HCT116 (cell line): ENCODE data around the gene ACER3. TPM values are rescaled to one million over a fixed set of nuclear protein-coding genes. Genes with fewer than 3 reads are reported as not detected.

ENCODE experiments used
- ATAC-seq: fragments of 200-7000 bp; cut with Tn5 transposase; 2 replicates; pipeline ENCODE4 v1.9.1; 2020; ENCODE audit warnings: mild to moderate bottlenecking, moderate library complexity
- BruUV-seq: library from RNA; stranded (reverse); fragments of 400-500 nt; replicated peaks from 2 replicates; lab custom pipeline; 2021; lab: Mats Ljungman, UMichigan
- CTCF ChIA-PET: fragments of 300-600 bp; sonication (Branson Sonifier 250); formaldehyde crosslinking; loops from one replicate; lab custom pipeline; 2021; ENCODE audit warnings: antibody characterized with exemption; lab: Charles Lee
- POLR2A ChIA-PET: fragments of 300-600, 350-600 bp; sonication (Branson Sonifier 250); formaldehyde crosslinking; loops from one replicate; lab custom pipeline; 2021; ENCODE audit warnings: antibody characterized with exemption; lab: Charles Lee
- RAD21 ChIA-PET, 2 experiments: fragments of 300-600 bp; sonication (Branson Sonifier 250); formaldehyde crosslinking; loops; one replicate each; lab custom pipeline; 2023; ENCODE audit warnings: low total read pairs in 2 of 2; ENCODE audit not compliant: uncharacterized antibody in 2 of 2, unreplicated experiment in 2 of 2, low non-redundant PET in 1 of 2; lab: Charles Lee
- DNase-seq: peaks from one replicate; pipeline ENCODE4 v3.0.0-alpha.2; 2010; ENCODE audit warnings: low read depth, low spot score
- H2AFZ ChIP-seq: fragments of 200-600 bp; shearing (Covaris generic), sonication (generic); 2 replicates; pipeline ENCODE4 v1.6.1; 2017; ENCODE audit warnings: low read depth, mixed run types, mixed read lengths, antibody characterized with exemption, low read length; ENCODE audit not compliant: poor library complexity, severe bottlenecking
- H3K27ac ChIP-seq: 2 replicates; pipeline ENCODE4 v1.5.1; 2012; ENCODE audit warnings: low read depth, low read length
- H3K27me3 ChIP-seq: fragments of 200-600 bp; sonication (generic); 2 replicates; pipeline ENCODE4 v1.6.1; 2016; ENCODE audit warnings: mixed run types, low read length, mixed read lengths; ENCODE audit not compliant: insufficient read depth
- H3K36me3 ChIP-seq, 2 experiments: fragments of 200-500 bp in 1 of 2; fragments of 200-600 bp in 1 of 2; sonication (Bioruptor generic) in 1 of 2; sonication (generic) in 1 of 2; 2 replicates each; pipeline versions ENCODE4 v1.5.1 to v1.6.1; 2014 to 2016; ENCODE audit warnings: low read length in 2 of 2, inconsistent platforms in 1 of 2, mixed read lengths in 1 of 2, mixed run types in 1 of 2; ENCODE audit not compliant: insufficient read depth in 2 of 2, control insufficient read depth in 1 of 2
- H3K4me1 ChIP-seq, 2 experiments: fragments of 200-600 bp in 1 of 2; sonication (generic) in 1 of 2; 2 replicates each; pipeline versions ENCODE4 v1.5.1 to v1.6.1; 2012 to 2017; ENCODE audit warnings: low read length in 2 of 2, inconsistent platforms in 1 of 2, mild to moderate bottlenecking in 1 of 2, mixed read lengths in 1 of 2, mixed run types in 1 of 2, moderate library complexity in 1 of 2; ENCODE audit not compliant: insufficient read depth in 2 of 2, control insufficient read depth in 1 of 2
- H3K4me2 ChIP-seq: fragments of 200-600 bp; sonication (generic); 2 replicates; pipeline ENCODE4 v1.6.1; 2017; ENCODE audit warnings: mixed run types, low read length, mixed read lengths
- H3K4me3 ChIP-seq, 2 experiments: fragments of 200-600 bp in 1 of 2; sonication (generic) in 1 of 2; replicated peaks in 1 of 2; 2 replicates each; pipeline ENCODE4 v1.5.1; 2011 to 2016; ENCODE audit warnings: low read length in 2 of 2, control low read depth in 1 of 2, low read depth in 1 of 2, mild to moderate bottlenecking in 1 of 2, mixed read lengths in 1 of 2, mixed run types in 1 of 2
- H3K79me2 ChIP-seq: fragments of 200-600 bp; sonication (generic); 2 replicates; pipeline ENCODE4 v1.6.1; 2017; ENCODE audit warnings: mild to moderate bottlenecking, mixed run types, low read length, moderate library complexity, mixed read lengths; ENCODE audit not compliant: insufficient read depth
- H3K9ac ChIP-seq: fragments of 200-600 bp; sonication (generic); 2 replicates; pipeline ENCODE4 v1.6.1; 2016; ENCODE audit warnings: low read length, mixed read lengths
- H3K9me2 ChIP-seq: fragments of 200-600 bp; sonication (generic), shearing (Covaris generic); 2 replicates; pipeline ENCODE4 v1.6.1; 2017; ENCODE audit warnings: mixed run types, mild to moderate bottlenecking, moderate library complexity; ENCODE audit not compliant: insufficient read depth
- H3K9me3 ChIP-seq, 2 experiments: fragments of 200-500 bp in 1 of 2; fragments of 200-600 bp in 1 of 2; sonication (Bioruptor generic) in 1 of 2; sonication (generic) in 1 of 2; 2 replicates each; pipeline ENCODE4 v1.6.1; 2014 to 2017; ENCODE audit warnings: low read length in 2 of 2, mixed read lengths in 2 of 2, inconsistent platforms in 1 of 2, low read depth in 1 of 2, mild to moderate bottlenecking in 1 of 2, mixed run types in 1 of 2, moderate library complexity in 1 of 2; ENCODE audit not compliant: control insufficient read depth in 1 of 2, insufficient read depth in 1 of 2
- H4K20me1 ChIP-seq: fragments of 200-600 bp; sonication (generic), shearing (Covaris generic); 2 replicates; pipeline ENCODE4 v1.6.1; 2017; ENCODE audit warnings: mixed run types, mild to moderate bottlenecking, moderate library complexity; ENCODE audit not compliant: insufficient read depth
- CBX3 ChIP-seq: IDR thresholded peaks from 2 replicates; pipeline ENCODE4 v1.6.1; 2012; ENCODE audit warnings: low read depth
- EGR1 ChIP-seq: IDR thresholded peaks from 2 replicates; pipeline ENCODE4 v1.6.1; 2012; ENCODE audit warnings: low read depth
- ELF1 ChIP-seq: IDR thresholded peaks from 2 replicates; pipeline ENCODE4 v1.6.1; 2012; ENCODE audit warnings: low read depth, borderline replicate concordance
- EZH2 ChIP-seq: fragments of 200-600 bp; sonication (generic); IDR thresholded peaks from 2 replicates; pipeline ENCODE4 v1.6.1; 2017; ENCODE audit warnings: antibody characterized with exemption, mixed run types
- EZH2phosphoT487 ChIP-seq: fragments of 200-600 bp; IDR thresholded peaks from 2 replicates; pipeline ENCODE4 v1.6.1; 2018; ENCODE audit warnings: antibody characterized with exemption, borderline replicate concordance
- FOSL1 ChIP-seq: IDR thresholded peaks from 2 replicates; pipeline ENCODE4 v1.6.1; 2012; ENCODE audit warnings: low read depth
- JUND ChIP-seq: IDR thresholded peaks from 2 replicates; pipeline ENCODE4 v1.6.1; 2012
- POLR2A ChIP-seq: IDR thresholded peaks from 2 replicates; pipeline ENCODE4 v1.7.0; 2011; ENCODE audit warnings: borderline replicate concordance; ENCODE audit not compliant: insufficient read depth, insufficient read length; ENCODE audit errors: extremely low read depth
- POLR2AphosphoS5 ChIP-seq: IDR thresholded peaks from 2 replicates; pipeline ENCODE4 v1.6.1; 2011; ENCODE audit warnings: mild to moderate bottlenecking, low read depth, low read length, moderate library complexity
- SP1 ChIP-seq: IDR thresholded peaks from 2 replicates; pipeline ENCODE4 v1.6.1; 2012; ENCODE audit warnings: low read depth
- SRF ChIP-seq: IDR thresholded peaks from 2 replicates; pipeline ENCODE4 v1.6.1; 2012; ENCODE audit warnings: low read depth
- TCF7L2 ChIP-seq: IDR thresholded peaks from 2 replicates; pipeline ENCODE4 v1.7.0; 2011; ENCODE audit warnings: borderline replicate concordance, inconsistent platforms; ENCODE audit not compliant: insufficient read depth, insufficient read length; ENCODE audit errors: extremely low read depth
- ZBTB33 ChIP-seq: IDR thresholded peaks from 2 replicates; pipeline ENCODE4 v1.6.1; 2011; ENCODE audit warnings: mild to moderate bottlenecking, low read length, moderate library complexity; ENCODE audit not compliant: insufficient replicate concordance; ENCODE audit errors: extremely low read depth
- ZFX ChIP-seq: fragments of 450-650 bp; IDR thresholded peaks from 2 replicates; pipeline ENCODE4 v1.6.1; 2017
- ZNF274 ChIP-seq: fragments of 200-500 bp; sonication (Bioruptor generic); IDR thresholded peaks from 2 replicates; pipeline ENCODE4 v1.6.1; 2014; ENCODE audit warnings: mild to moderate bottlenecking, low read depth, low read length, inconsistent platforms
- intact Hi-C: fragments of 100-400 bp; cut with micrococcal nuclease; formaldehyde crosslinking; loops from 2 replicates; pipeline ENCODE4 v1.10.0; 2022
- total RNA-seq: library from RNA; stranded (reverse); gene quantifications from one replicate; pipeline ENCODE4 v1.2.1, GENCODE V29; 2021; ENCODE audit not compliant: unreplicated experiment
- TF ChIP-seq, protein P1 (sequence below): IDR thresholded peaks from 2 replicates; pipeline ENCODE4 v1.6.1; 2012
- TF ChIP-seq, protein P2 (sequence below): IDR thresholded peaks from 2 replicates; pipeline ENCODE4 v1.6.1; 2012; ENCODE audit warnings: low read depth
- TF ChIP-seq, protein P3 (sequence below), 3 experiments: fragments of 200-600 bp in 1 of 3; sonication (generic) in 1 of 3; IDR thresholded peaks in 2 of 3; conservative IDR thresholded peaks in 1 of 3; 2 replicates each; pipeline ENCODE4 v1.5.1; 2012 to 2017; ENCODE audit warnings: low read depth in 2 of 3, low read length in 2 of 3, antibody characterized with exemption in 1 of 3, borderline replicate concordance in 1 of 3, control low read depth in 1 of 3, mild to moderate bottlenecking in 1 of 3, mixed read lengths in 1 of 3, mixed run types in 1 of 3, moderate library complexity in 1 of 3; ENCODE audit not compliant: insufficient read depth in 1 of 3
- TF ChIP-seq, protein P4 (sequence below): IDR thresholded peaks from 2 replicates; pipeline ENCODE4 v1.6.1; 2012

ACER3 gene
- total RNA-seq, 1 experiment from 2014 or later, result 19.1 TPM

DNA sequence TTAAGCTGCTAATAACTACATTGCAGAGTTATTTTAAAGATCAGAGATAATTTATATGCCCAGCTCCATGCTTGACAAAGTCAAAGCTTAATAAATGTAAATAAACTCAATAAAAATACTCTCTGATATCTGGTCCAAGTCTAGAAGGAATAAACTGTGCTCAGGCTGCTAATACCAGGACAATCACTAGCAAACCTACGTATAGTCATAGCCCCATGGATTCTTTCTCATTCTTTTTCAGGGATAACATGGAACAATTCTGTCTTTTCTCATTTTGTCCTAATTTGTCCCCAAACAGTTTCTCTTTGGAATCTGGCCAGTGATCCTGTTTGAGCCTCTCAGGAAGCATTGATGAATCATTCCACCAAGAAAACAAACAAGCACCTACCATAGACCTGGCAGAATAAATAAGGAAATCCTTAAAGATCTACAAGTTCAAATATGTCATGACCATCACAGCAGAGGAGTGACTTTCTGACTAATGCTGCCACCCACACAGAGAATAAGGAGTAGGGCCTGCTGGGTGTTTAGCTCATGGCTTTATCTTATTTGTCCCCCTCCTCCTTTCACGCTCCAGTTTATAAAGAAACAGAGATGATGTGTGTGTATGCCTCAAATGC is 159.4 kb downstream of the ACER3 start:
- Histone ChIP-seq H2AFZ (no peak overlapping the region), H3K4me1 (peaks cover 53 to 59% of the 10 kb centered on the region in 2 experiments), H3K9ac (peak overlapping the region; percentile 8; the same call in 1 of the 2 replicates), H4K20me1 (no peaks in the 10 kb centered on the region), H3K4me3 (peak overlapping the region in 1 of 2 experiments; percentile 35; a peak in 2 of 4 replicates), H3K9me2 (no peaks in the 10 kb centered on the region), H3K9me3 (no peaks in the 10 kb centered on the region), H3K79me2 (no peaks in the 10 kb centered on the region), H3K4me2 (peak overlapping the region; percentile 66), H3K27me3 (no peaks in the 10 kb centered on the region), H3K36me3 (no peaks in the 10 kb centered on the region), H3K27ac (peak overlapping the region; percentile 55)
- peak; percentile 68 for DNase-seq
- ChIA-PET RAD21 (interaction anchor here in 1 of 2 experiments (0.5 to 0.6 kb wide), 2 partner anchors 12 to 92 kb away, joined by 4 to 6 read pairs; no protein-coding TSS in a partner anchor), CTCF (interaction anchor here (0.9 to 1.9 kb wide), 6 partner anchors 9 to 101 kb away, joined by 3 to 6 read pairs (median 4); partner anchors contain the start of gene B3GNT6), POLR2A (interaction anchor here (1.0 to 1.6 kb wide), 2 partner anchors 10 to 12 kb away, joined by 3 to 4 read pairs; no protein-coding TSS in a partner anchor)
- BruUV-seq, result no TSS peak
- intact Hi-C loops, result no loop called here
- peak; percentile 90 for ATAC-seq
- TF ChIP-seq, protein P1, sequence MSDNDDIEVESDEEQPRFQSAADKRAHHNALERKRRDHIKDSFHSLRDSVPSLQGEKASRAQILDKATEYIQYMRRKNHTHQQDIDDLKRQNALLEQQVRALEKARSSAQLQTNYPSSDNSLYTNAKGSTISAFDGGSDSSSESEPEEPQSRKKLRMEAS, result no peak; the same call in 1 of the 2 replicates
- TF ChIP-seq ZFX (no peak), FOSL1 (peak; percentile 86), CBX3 (peak; percentile 67; the same call in 1 of the 2 replicates), POLR2A (no peak), JUND (peak; percentile 85), EZH2 (no peak), ZBTB33 (no peak), TCF7L2 (no peak), SP1 (peak; percentile 76), ZNF274 (no peak), POLR2AphosphoS5 (peak; percentile 52; the same call in 1 of the 2 replicates), ELF1 (no peak), EGR1 (peak; percentile 94), SRF (peak; percentile 62; the same call in 1 of the 2 replicates), EZH2phosphoT487 (no peak)
- TF ChIP-seq, protein P2, sequence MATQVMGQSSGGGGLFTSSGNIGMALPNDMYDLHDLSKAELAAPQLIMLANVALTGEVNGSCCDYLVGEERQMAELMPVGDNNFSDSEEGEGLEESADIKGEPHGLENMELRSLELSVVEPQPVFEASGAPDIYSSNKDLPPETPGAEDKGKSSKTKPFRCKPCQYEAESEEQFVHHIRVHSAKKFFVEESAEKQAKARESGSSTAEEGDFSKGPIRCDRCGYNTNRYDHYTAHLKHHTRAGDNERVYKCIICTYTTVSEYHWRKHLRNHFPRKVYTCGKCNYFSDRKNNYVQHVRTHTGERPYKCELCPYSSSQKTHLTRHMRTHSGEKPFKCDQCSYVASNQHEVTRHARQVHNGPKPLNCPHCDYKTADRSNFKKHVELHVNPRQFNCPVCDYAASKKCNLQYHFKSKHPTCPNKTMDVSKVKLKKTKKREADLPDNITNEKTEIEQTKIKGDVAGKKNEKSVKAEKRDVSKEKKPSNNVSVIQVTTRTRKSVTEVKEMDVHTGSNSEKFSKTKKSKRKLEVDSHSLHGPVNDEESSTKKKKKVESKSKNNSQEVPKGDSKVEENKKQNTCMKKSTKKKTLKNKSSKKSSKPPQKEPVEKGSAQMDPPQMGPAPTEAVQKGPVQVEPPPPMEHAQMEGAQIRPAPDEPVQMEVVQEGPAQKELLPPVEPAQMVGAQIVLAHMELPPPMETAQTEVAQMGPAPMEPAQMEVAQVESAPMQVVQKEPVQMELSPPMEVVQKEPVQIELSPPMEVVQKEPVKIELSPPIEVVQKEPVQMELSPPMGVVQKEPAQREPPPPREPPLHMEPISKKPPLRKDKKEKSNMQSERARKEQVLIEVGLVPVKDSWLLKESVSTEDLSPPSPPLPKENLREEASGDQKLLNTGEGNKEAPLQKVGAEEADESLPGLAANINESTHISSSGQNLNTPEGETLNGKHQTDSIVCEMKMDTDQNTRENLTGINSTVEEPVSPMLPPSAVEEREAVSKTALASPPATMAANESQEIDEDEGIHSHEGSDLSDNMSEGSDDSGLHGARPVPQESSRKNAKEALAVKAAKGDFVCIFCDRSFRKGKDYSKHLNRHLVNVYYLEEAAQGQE, result no peak
- TF ChIP-seq, protein P3, sequence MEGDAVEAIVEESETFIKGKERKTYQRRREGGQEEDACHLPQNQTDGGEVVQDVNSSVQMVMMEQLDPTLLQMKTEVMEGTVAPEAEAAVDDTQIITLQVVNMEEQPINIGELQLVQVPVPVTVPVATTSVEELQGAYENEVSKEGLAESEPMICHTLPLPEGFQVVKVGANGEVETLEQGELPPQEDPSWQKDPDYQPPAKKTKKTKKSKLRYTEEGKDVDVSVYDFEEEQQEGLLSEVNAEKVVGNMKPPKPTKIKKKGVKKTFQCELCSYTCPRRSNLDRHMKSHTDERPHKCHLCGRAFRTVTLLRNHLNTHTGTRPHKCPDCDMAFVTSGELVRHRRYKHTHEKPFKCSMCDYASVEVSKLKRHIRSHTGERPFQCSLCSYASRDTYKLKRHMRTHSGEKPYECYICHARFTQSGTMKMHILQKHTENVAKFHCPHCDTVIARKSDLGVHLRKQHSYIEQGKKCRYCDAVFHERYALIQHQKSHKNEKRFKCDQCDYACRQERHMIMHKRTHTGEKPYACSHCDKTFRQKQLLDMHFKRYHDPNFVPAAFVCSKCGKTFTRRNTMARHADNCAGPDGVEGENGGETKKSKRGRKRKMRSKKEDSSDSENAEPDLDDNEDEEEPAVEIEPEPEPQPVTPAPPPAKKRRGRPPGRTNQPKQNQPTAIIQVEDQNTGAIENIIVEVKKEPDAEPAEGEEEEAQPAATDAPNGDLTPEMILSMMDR (IDR thresholded peaks at IDR 0.05 in 2 of 3, conservative IDR thresholded peaks at IDR 0.05 in 1 of 3; ENCODE audit: borderline replicate concordance in 1 of 3, insufficient read depth in 1 of 3, low read depth in 2 of 3, low read length in 2 of 3), result no peak
- TF ChIP-seq, protein P4, sequence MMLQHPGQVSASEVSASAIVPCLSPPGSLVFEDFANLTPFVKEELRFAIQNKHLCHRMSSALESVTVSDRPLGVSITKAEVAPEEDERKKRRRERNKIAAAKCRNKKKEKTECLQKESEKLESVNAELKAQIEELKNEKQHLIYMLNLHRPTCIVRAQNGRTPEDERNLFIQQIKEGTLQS, result no peak
